Fibroblast of lung (primary cell): ENCODE results near the gene MYO3B. TPM values are rescaled to one million over a fixed set of nuclear protein-coding genes. Genes with fewer than 3 reads are reported as not detected.

ENCODE experiments used
- DNase-seq, 2 donors: peaks; one replicate each; pipeline versions ENCODE4 v3.0.0 to v3.0.0-alpha.2; 2010; ENCODE audit warnings: low read depth in 2 of 2
- H2AFZ ChIP-seq: 2 replicates; pipeline ENCODE4 v1.5.1; 2012; ENCODE audit warnings: low read length, control low read depth, inconsistent platforms
- H3K27ac ChIP-seq: 2 replicates; pipeline ENCODE4 v1.5.1; 2011; ENCODE audit warnings: low read length, control low read depth; ENCODE audit not compliant: insufficient read depth
- H3K27me3 ChIP-seq: 2 replicates; pipeline ENCODE4 v1.5.1; 2011; ENCODE audit warnings: mild to moderate bottlenecking, low read length; ENCODE audit not compliant: control insufficient read depth, insufficient read depth
- H3K36me3 ChIP-seq: 2 replicates; pipeline ENCODE4 v1.5.1; 2011; ENCODE audit warnings: low read length; ENCODE audit not compliant: control insufficient read depth, insufficient read depth
- H3K4me1 ChIP-seq: 2 replicates; pipeline ENCODE4 v1.5.1; 2011; ENCODE audit warnings: low read length; ENCODE audit not compliant: control insufficient read depth, insufficient read depth; ENCODE audit errors: extremely low read depth
- H3K4me2 ChIP-seq: 2 replicates; pipeline ENCODE4 v1.5.1; 2011; ENCODE audit warnings: low read length, control low read depth; ENCODE audit not compliant: insufficient read depth; ENCODE audit errors: extremely low read depth
- H3K4me3 ChIP-seq, 4 experiments: fragments of 200-600 bp in 1 of 4; sonication (generic) in 1 of 4; replicated peaks in 1 of 4; 2 replicates each; pipeline ENCODE4 v1.5.1; 2011 to 2016; ENCODE audit warnings: low read length in 4 of 4, low read depth in 3 of 4, mild to moderate bottlenecking in 3 of 4, control low read depth in 2 of 4, inconsistent platforms in 1 of 4, mixed read lengths in 1 of 4; ENCODE audit not compliant: insufficient read depth in 1 of 4; ENCODE audit errors: control extremely low read depth in 1 of 4
- H3K79me2 ChIP-seq: 2 replicates; pipeline ENCODE4 v1.5.1; 2012; ENCODE audit warnings: mild to moderate bottlenecking, low read length, inconsistent platforms; ENCODE audit not compliant: control insufficient read depth, insufficient read depth
- H3K9ac ChIP-seq: 2 replicates; pipeline ENCODE4 v1.5.1; 2011; ENCODE audit warnings: mild to moderate bottlenecking, low read length, control low read depth; ENCODE audit not compliant: insufficient read depth
- H3K9me3 ChIP-seq: 2 replicates; pipeline ENCODE4 v1.5.1; 2012; ENCODE audit warnings: low read depth, low read length; ENCODE audit not compliant: control insufficient read depth, insufficient read depth
- H4K20me1 ChIP-seq: 2 replicates; pipeline ENCODE4 v1.5.1; 2011; ENCODE audit warnings: low read length; ENCODE audit not compliant: control insufficient read depth, insufficient read depth; ENCODE audit errors: extremely low read depth
- CTCF ChIP-seq, 2 donors: IDR thresholded peaks in 1 of 2; conservative IDR thresholded peaks in 1 of 2; 1 replicate in 1 of 2; 2 replicates in 1 of 2; pipeline ENCODE4 v1.5.1; 2011 to 2012; ENCODE audit warnings: low read length in 2 of 2, control low read depth in 1 of 2, inconsistent platforms in 1 of 2, low read depth in 1 of 2, mild to moderate bottlenecking in 1 of 2
- EZH2 ChIP-seq: IDR thresholded peaks from 2 replicates; pipeline ENCODE4 v1.5.1; 2012; ENCODE audit warnings: low read length, control low read depth, mild to moderate bottlenecking; ENCODE audit errors: missing control alignments
- polyA plus RNA-seq, 2 donors: library from polyadenylated mRNA; depleted of rRNA in 1 of 2; stranded (reverse) in 1 of 2; unstranded in 1 of 2; fragments of >200 nt; gene quantifications; 2 replicates each; pipeline ENCODE4 v1.2.1, GENCODE V29; 2011 to 2012; ENCODE audit warnings: missing spikeins in 1 of 2
- total RNA-seq: library from RNA; depleted of rRNA; stranded (reverse); fragments of >200 nt; gene quantifications from 2 replicates; pipeline ENCODE4 v1.2.1, GENCODE V29; 2014

Gene MYO3B
- total and polyA plus RNA-seq, 2 donors (not counting 1 experiment from before 2014, with no cell fraction given): 0.06 to 0.50 TPM

GRCh38 chr2:170465241-170465640 is 287.3 kb downstream of the MYO3B start:
- Histone ChIP-seq H2AFZ (no peak overlapping the region), H3K79me2 (no peaks in the 10 kb centered on the region), H3K4me2 (no peak overlapping the region), H3K27ac (no peak overlapping the region), H3K9me3 (no peaks in the 10 kb centered on the region), H3K27me3 (no peaks in the 10 kb centered on the region), H4K20me1 (no peaks in the 10 kb centered on the region), H3K36me3 (no peaks in the 10 kb centered on the region), H3K4me3 (no peak overlapping the region), H3K4me1 (no peaks in the 10 kb centered on the region), H3K9ac (no peak overlapping the region)
- peak; percentile 2 to 34 for DNase-seq
- TF ChIP-seq CTCF (conservative IDR thresholded peaks at IDR 0.05 in 1 of 2, IDR thresholded peaks at IDR 0.05 in 1 of 2; ENCODE audit: low read depth in 1 of 2, low read length in 2 of 2): no peak
- TF ChIP-seq EZH2: no peak

GRCh38 chr2:170466632-170467031 is 288.7 kb downstream of the MYO3B start:
- no peak overlapping the region for H3K9ac ChIP-seq
- H3K79me2 ChIP-seq: no peaks in the 10 kb centered on the region
- no peaks in the 10 kb centered on the region for H3K27me3 ChIP-seq
- H2AFZ ChIP-seq: no peak overlapping the region
- H3K36me3 ChIP-seq: no peaks in the 10 kb centered on the region
- H3K9me3 ChIP-seq: no peaks in the 10 kb centered on the region
- DNase-seq: no peak
- no peak for TF ChIP-seq EZH2
- no peak for TF ChIP-seq CTCF (conservative IDR thresholded peaks at IDR 0.05 in 1 of 2, IDR thresholded peaks at IDR 0.05 in 1 of 2; ENCODE audit: low read depth in 1 of 2, low read length in 2 of 2)
- H3K4me1 ChIP-seq: no peaks in the 10 kb centered on the region
- H4K20me1 ChIP-seq: no peaks in the 10 kb centered on the region
- no peak overlapping the region for H3K27ac ChIP-seq
- no peak overlapping the region for H3K4me3 ChIP-seq
- no peak overlapping the region for H3K4me2 ChIP-seq

GRCh38 chr2:170467568-170468422 is 289.8 kb downstream of the MYO3B start:
- DNase-seq: peak in 1 of 2 donors; percentile 23
- H3K4me2 ChIP-seq: no peak overlapping the region
- no peaks in the 10 kb centered on the region for H3K27me3 ChIP-seq
- no peaks in the 10 kb centered on the region for H3K79me2 ChIP-seq
- no peak for TF ChIP-seq EZH2
- H4K20me1 ChIP-seq: no peaks in the 10 kb centered on the region
- no peaks in the 10 kb centered on the region for H3K9me3 ChIP-seq
- no peak overlapping the region for H3K27ac ChIP-seq
- H3K4me3 ChIP-seq: no peak overlapping the region
- H2AFZ ChIP-seq: no peak overlapping the region
- no peaks in the 10 kb centered on the region for H3K4me1 ChIP-seq
- no peaks in the 10 kb centered on the region for H3K36me3 ChIP-seq
- H3K9ac ChIP-seq: no peak overlapping the region
